Measurements from ENCODE around the gene RELL2.

GRCh38 chr5:141637123-141637766 is 448 bp downstream of the RELL2 start:
- TF ChIP-seq REST (IDR thresholded peaks at IDR 0.05; ENCODE audit: insufficient read depth in 1 of 2, low read depth in 2 of 2, low read length in 2 of 2) (no peak), POLR2AphosphoS5 (IDR thresholded peaks at IDR 0.05; ENCODE audit: low read depth, low read length) (no peak), TAF1 (IDR thresholded peaks at IDR 0.05; ENCODE audit: borderline replicate concordance, insufficient read depth, low read length) (no peak)

Measured in PFSK-1 (cell line).